A549 (cell line): ENCODE data around the gene FAF1.

Experiments used
- CBX2 ChIP-seq: fragments of 200-600 bp; sonication (generic); IDR thresholded peaks from 2 replicates; pipeline ENCODE4 v1.6.1; 2016; ENCODE audit warnings: low read depth, mild to moderate bottlenecking, borderline replicate concordance
- CTCF ChIP-seq: fragments of >200 bp; sonication (Bioruptor Twin); formaldehyde crosslinking; IDR thresholded peaks from 3 replicates; pipeline ENCODE4 v1.5.1; 2016
- FOSB ChIP-seq: fragments of 250-450 bp; sonication (Bioruptor Pico); IDR thresholded peaks from 2 replicates; pipeline ENCODE4 v1.5.0; 2020; ENCODE audit warnings: mild to moderate bottlenecking, moderate library complexity
- HOXB5 ChIP-seq: fragments of 250-450 bp; sonication (Bioruptor Pico); IDR thresholded peaks from 2 replicates; pipeline ENCODE4 v1.5.0; 2020; ENCODE audit warnings: mild to moderate bottlenecking, moderate library complexity
- JUN ChIP-seq, 2 experiments: fragments of >200 bp; sonication (Bioruptor Twin); formaldehyde crosslinking; IDR thresholded peaks; 2 replicates in 1 of 2; 3 replicates in 1 of 2; pipeline ENCODE4 v1.6.1; 2016 to 2017
- PBX3 ChIP-seq: IDR thresholded peaks from 2 replicates; pipeline ENCODE4 v1.6.1; 2012
- POLR2A ChIP-seq: IDR thresholded peaks from 2 replicates; pipeline ENCODE4 v1.6.1; 2012; ENCODE audit warnings: mild to moderate bottlenecking, low read length
- SMC3 ChIP-seq: fragments of >200 bp; sonication (Bioruptor Twin); formaldehyde crosslinking; IDR thresholded peaks from 3 replicates; pipeline ENCODE4 v1.6.1; 2018; ENCODE audit warnings: inconsistent platforms

GRCh38 chr1:50930193-50930592 is 29.9 kb downstream of the FAF1 start:
- TF ChIP-seq POLR2A (no peak), CTCF (no peak), FOSB (CRISPR knock-in tag) (no peak), PBX3 (no peak), SMC3 (no peak), JUN (IDR thresholded peaks at IDR 0.05) (no peak), HOXB5 (CRISPR knock-in tag) (no peak), CBX2 (no peak)
